ENCODE results near the gene CST4.

DNA sequence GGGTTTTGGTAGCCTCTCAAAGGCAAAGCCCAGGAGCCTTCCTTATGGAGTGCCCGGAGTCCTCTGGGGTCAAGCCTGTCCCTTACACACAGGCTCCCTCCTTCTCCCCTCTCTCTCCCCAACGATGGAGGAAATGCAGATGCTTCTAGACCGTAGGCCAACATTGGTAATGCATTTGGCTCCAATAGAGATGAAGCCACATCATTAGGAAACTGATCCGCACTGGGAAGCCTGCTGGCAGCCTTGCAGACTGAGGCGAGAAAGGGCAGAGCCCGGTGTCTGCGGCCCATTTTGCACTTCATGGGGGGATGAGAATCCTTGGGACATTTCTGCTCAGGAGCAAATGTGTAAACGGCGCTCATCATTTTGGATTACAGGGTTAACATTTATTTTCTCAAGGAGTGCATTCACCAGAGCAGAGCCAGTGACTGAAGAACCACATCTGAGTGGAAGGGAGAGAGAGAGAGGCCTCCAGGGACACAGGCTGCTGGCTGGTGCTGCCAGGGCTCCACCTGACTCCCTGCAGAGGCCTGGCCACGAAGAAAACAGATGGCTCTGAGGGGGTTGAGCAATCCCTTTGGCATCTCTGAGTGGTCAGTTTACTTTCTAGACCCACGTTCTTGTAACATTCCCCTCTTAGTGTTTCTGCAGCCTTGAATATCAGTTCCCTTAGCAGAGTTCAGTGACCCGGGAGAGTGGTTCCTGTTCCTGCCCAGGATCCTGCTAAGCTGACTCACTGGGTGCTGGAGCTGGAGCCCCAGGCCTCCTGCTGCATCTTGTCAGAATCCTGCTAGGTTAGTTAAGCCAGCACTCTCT lies 46.7 kb downstream of the CST4 start:
- TF ChIP-seq, protein P1, sequence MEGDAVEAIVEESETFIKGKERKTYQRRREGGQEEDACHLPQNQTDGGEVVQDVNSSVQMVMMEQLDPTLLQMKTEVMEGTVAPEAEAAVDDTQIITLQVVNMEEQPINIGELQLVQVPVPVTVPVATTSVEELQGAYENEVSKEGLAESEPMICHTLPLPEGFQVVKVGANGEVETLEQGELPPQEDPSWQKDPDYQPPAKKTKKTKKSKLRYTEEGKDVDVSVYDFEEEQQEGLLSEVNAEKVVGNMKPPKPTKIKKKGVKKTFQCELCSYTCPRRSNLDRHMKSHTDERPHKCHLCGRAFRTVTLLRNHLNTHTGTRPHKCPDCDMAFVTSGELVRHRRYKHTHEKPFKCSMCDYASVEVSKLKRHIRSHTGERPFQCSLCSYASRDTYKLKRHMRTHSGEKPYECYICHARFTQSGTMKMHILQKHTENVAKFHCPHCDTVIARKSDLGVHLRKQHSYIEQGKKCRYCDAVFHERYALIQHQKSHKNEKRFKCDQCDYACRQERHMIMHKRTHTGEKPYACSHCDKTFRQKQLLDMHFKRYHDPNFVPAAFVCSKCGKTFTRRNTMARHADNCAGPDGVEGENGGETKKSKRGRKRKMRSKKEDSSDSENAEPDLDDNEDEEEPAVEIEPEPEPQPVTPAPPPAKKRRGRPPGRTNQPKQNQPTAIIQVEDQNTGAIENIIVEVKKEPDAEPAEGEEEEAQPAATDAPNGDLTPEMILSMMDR (IDR thresholded peaks at IDR 0.05): no peak
- TF ChIP-seq EZH2 (IDR thresholded peaks at IDR 0.05) (no peak), EZH2phosphoT487 (IDR thresholded peaks at IDR 0.05) (no peak)

All from neural progenitor cell (in vitro differentiated cells).